Measurements from ENCODE around the gene AQP6.

DNA sequence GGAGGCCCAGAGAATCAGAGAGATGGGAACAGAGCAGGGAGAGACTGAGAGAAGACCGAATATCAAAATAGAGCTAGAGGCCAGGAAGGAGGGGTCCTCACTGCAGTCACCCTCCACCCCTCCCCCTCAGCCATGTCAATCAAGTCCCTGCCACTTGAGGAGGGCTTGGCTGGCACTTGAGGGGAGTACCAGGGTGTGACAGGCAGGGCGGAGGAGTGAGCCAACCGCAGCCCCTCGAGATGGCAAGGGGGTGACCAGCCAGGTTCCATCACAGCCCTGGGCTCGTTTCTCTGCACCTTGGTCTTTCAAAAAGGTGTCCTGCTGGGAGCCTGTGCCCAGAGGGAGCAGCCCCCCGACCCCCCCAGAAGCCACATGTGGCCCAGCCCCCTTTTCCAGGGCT, 6.9 kb upstream of the AQP6 start:
- no peak for TF ChIP-seq CTCF (IDR thresholded peaks at IDR 0.05)
- TF ChIP-seq POLR2A (IDR thresholded peaks at IDR 0.05) = no peak

Measured in right lobe of liver (tissue), 4 donors.